NCI-H1930 (cell line): ENCODE data around the gene LSM14B.
"Not testable (repeated sequence)": the region's sequence is repeated elsewhere in the genome, so short reads cannot be mapped to it uniquely, and the experiment has no call there.

ENCODE experiments used
- DNase-seq, 2 experiments: peaks; one replicate each; lab custom pipeline; 2025; lab: John Stamatoyannopoulos, UW

Gene LSM14B

GRCh38 chr20:62146019-62146755 is 23.9 kb downstream of the LSM14B start:
- DNase-seq = no peak

GRCh38 chr20:62147125-62147524 is 24.9 kb downstream of the LSM14B start:
- no peak for DNase-seq

- DNase-seq = no peak
Measured at GRCh38 chr20:62147528-62147927, 25.3 kb downstream of the LSM14B start.

- DNase-seq = not testable (repeated sequence)
Measured at GRCh38 chr20:62148383-62148782, 26.1 kb downstream of the LSM14B start.

GRCh38 chr20:62148908-62149314 is 26.6 kb downstream of the LSM14B start:
- DNase-seq = no peak

- no peak for DNase-seq
Measured at GRCh38 chr20:62149532-62150309, 27.4 kb downstream of the LSM14B start.

GRCh38 chr20:62150310-62150575 is 28.0 kb downstream of the LSM14B start:
- no peak for DNase-seq

GRCh38 chr20:62151225-62151624 is 28.9 kb downstream of the LSM14B start:
- DNase-seq = no peak

GRCh38 chr20:62151835-62152364 is 29.6 kb downstream of the LSM14B start:
- no peak for DNase-seq

GRCh38 chr20:62155428-62156253 is 33.4 kb downstream of the LSM14B start:
- DNase-seq = no peak

- no peak for DNase-seq
Measured at GRCh38 chr20:62156254-62156556, 33.9 kb downstream of the LSM14B start.

- no peak for DNase-seq
Measured at GRCh38 chr20:62156592-62157386, 34.5 kb downstream of the LSM14B start.

GRCh38 chr20:62157387-62158087 is 35.3 kb downstream of the LSM14B start:
- no peak for DNase-seq

GRCh38 chr20:62158088-62158400 is 35.8 kb downstream of the LSM14B start:
- no peak for DNase-seq

GRCh38 chr20:62158541-62158940 is 36.3 kb downstream of the LSM14B start:
- DNase-seq = no peak

GRCh38 chr20:62159052-62159451 is 36.8 kb downstream of the LSM14B start:
- no peak for DNase-seq

GRCh38 chr20:62159839-62160238 is 37.6 kb downstream of the LSM14B start:
- no peak for DNase-seq

GRCh38 chr20:62160253-62160652 is 38.0 kb downstream of the LSM14B start:
- DNase-seq = no peak

GRCh38 chr20:62160876-62161275 is 38.6 kb downstream of the LSM14B start:
- no peak for DNase-seq

- no peak for DNase-seq
Measured at GRCh38 chr20:62161347-62161746, 39.1 kb downstream of the LSM14B start.

GRCh38 chr20:62162765-62163484 is 40.6 kb downstream of the LSM14B start:
- DNase-seq = no peak
